Middle frontal gyrus (tissue), 1 donor: Measurements from ENCODE around the gene PKIG.

ENCODE experiments used
- DNase-seq: peaks from one replicate; pipeline ENCODE4 v3.0.0-alpha.2; 2015; ENCODE audit warnings: low spot score; ENCODE audit errors: extremely low spot score

PKIG gene

GRCh38 chr20:44616604-44616964, 34.2 kb downstream of the PKIG start:
- DNase-seq, result no peak

GRCh38 chr20:44618318-44618731, 35.9 kb downstream of the PKIG start:
- DNase-seq, result no peak

GRCh38 chr20:44619294-44619693, 36.9 kb downstream of the PKIG start:
- no peak for DNase-seq

- DNase-seq, result no peak
Observed at GRCh38 chr20:44620030-44620429, 37.7 kb downstream of the PKIG start.

GRCh38 chr20:44621325-44621724, 38.9 kb downstream of the PKIG start:
- DNase-seq, result no peak

GRCh38 chr20:44621939-44622338, 39.6 kb downstream of the PKIG start:
- no peak for DNase-seq

- DNase-seq, result no peak
Observed at GRCh38 chr20:44622501-44623270, 40.3 kb downstream of the PKIG start.

- DNase-seq, result no peak
Observed at GRCh38 chr20:44624152-44624551, 41.8 kb downstream of the PKIG start.

- no peak for DNase-seq
Observed at GRCh38 chr20:44624743-44625271, 42.4 kb downstream of the PKIG start.

- DNase-seq, result no peak
Observed at GRCh38 chr20:44625361-44625760, 43.0 kb downstream of the PKIG start.

- no peak for DNase-seq
Observed at GRCh38 chr20:44626278-44626677, 43.9 kb downstream of the PKIG start.

GRCh38 chr20:44627364-44628010, 45.1 kb downstream of the PKIG start:
- DNase-seq, result no peak

- DNase-seq, result no peak
Observed at GRCh38 chr20:44629017-44629385, 46.6 kb downstream of the PKIG start.

- no peak for DNase-seq
Observed at GRCh38 chr20:44629542-44629941, 47.2 kb downstream of the PKIG start.

GRCh38 chr20:44630297-44630696, 47.9 kb downstream of the PKIG start:
- DNase-seq, result no peak

- DNase-seq, result no peak
Observed at GRCh38 chr20:44632103-44632752, 49.8 kb downstream of the PKIG start.

- DNase-seq, result no peak
Observed at GRCh38 chr20:44633187-44633810, 50.9 kb downstream of the PKIG start.

- no peak for DNase-seq
Observed at GRCh38 chr20:44633872-44634600, 51.7 kb downstream of the PKIG start.

GRCh38 chr20:44635877-44636276, 53.5 kb downstream of the PKIG start:
- no peak for DNase-seq

GRCh38 chr20:44637042-44637441, 54.7 kb downstream of the PKIG start:
- no peak for DNase-seq
